Esophagus muscularis mucosa (tissue), 4 donors: ENCODE results near the gene MAT2B. TPM values are rescaled to one million over a fixed set of nuclear protein-coding genes. Genes with fewer than 3 reads are reported as not detected.

Experiments used
- DNase-seq: peaks from one replicate; pipeline ENCODE4 v3.0.0-alpha.2; 2017; ENCODE audit errors: extremely low spot score
- H3K27ac ChIP-seq, 4 donors: fragments of 200-600 bp; sonication (generic); replicated peaks in 1 of 4; 1 replicate in 3 of 4; 2 replicates in 1 of 4; pipeline ENCODE4 v1.5.1; 2016 to 2019; ENCODE audit warnings: mild to moderate bottlenecking in 1 of 4
- H3K27me3 ChIP-seq, 4 donors: fragments of 200-600 bp; sonication (generic); one replicate each; pipeline versions ENCODE4 v1.5.1 to v1.6.0; 2016 to 2019
- H3K36me3 ChIP-seq, 4 donors: fragments of 200-600 bp; sonication (generic); one replicate each; pipeline ENCODE4 v1.5.1; 2016 to 2019
- H3K4me1 ChIP-seq, 4 donors: fragments of 200-600 bp; sonication (generic); one replicate each; pipeline ENCODE4 v1.5.1; 2016 to 2019
- H3K4me3 ChIP-seq, 4 donors: fragments of 200-600 bp; sonication (generic); 1 replicate in 2 of 4; 2 replicates in 2 of 4; pipeline ENCODE4 v1.5.1; 2016 to 2019; ENCODE audit warnings: mild to moderate bottlenecking in 4 of 4, moderate library complexity in 1 of 4
- H3K9me3 ChIP-seq, 4 donors: fragments of 200-600 bp; sonication (generic); 1 replicate in 3 of 4; 2 replicates in 1 of 4; pipeline ENCODE4 v1.5.1; 2016 to 2019
- EP300 ChIP-seq: sonication (generic); formaldehyde crosslinking; IDR thresholded peaks from one replicate; pipeline ENCODE4 v1.6.1; 2017; ENCODE audit warnings: antibody characterized with exemption
- POLR2A ChIP-seq: fragments of 450-650 bp; IDR thresholded peaks from one replicate; pipeline ENCODE4 v1.6.1; 2017; ENCODE audit warnings: antibody characterized with exemption, moderate library complexity, mild to moderate bottlenecking, low read depth
- POLR2AphosphoS5 ChIP-seq, 2 donors: sonication (generic); formaldehyde crosslinking; IDR thresholded peaks; one replicate each; pipeline ENCODE4 v1.6.1; 2017; ENCODE audit warnings: antibody characterized with exemption in 2 of 2
- WGBS: methylation state at CpG from one replicate; pipeline ENCODE4 v1.1.5; 2018; 5-methylcytosine and 5-hydroxymethylcytosine counted together
- intact Hi-C: fragments of 100-400 bp; cut with DNase I; formaldehyde crosslinking; loops from one replicate; pipeline ENCODE4 v1.15.1; 2023
- total RNA-seq, 4 donors: library from RNA; depleted of rRNA; stranded (reverse); fragments of >200 nt; gene quantifications; one replicate each; pipeline versions ENCODE4 v1.1.0 to v1.2.1, GENCODE V29; 2016
- TF ChIP-seq, protein P1 (sequence below), 3 experiments: fragments of 200-600 bp in 2 of 3; fragments of 450-650 bp in 1 of 3; sonication (generic) in 2 of 3; IDR thresholded peaks; one replicate each; pipeline ENCODE4 v1.5.1; 2017 to 2019; ENCODE audit warnings: antibody characterized with exemption in 3 of 3, mild to moderate bottlenecking in 2 of 3, moderate library complexity in 1 of 3

Gene MAT2B
- total RNA-seq, 4 donors from 2014 or later, result 42.5 to 60.8 (median 52.5) TPM

- DNase-seq, result no peak
- no peak overlapping the region for H3K27ac ChIP-seq
- H3K9me3 ChIP-seq, result no peaks in the 10 kb centered on the region
- peaks cover 0 to 17% (median 13%) of the 10 kb centered on the region in 4 donors for H3K4me1 ChIP-seq
- intact Hi-C loops, result no loop called here
- no peaks in the 10 kb centered on the region for H3K27me3 ChIP-seq
- no peaks in the 10 kb centered on the region for H3K36me3 ChIP-seq
- no peak overlapping the region for H3K4me3 ChIP-seq
- TF ChIP-seq POLR2AphosphoS5 (IDR thresholded peaks at IDR 0.05), result no peak
- TF ChIP-seq, protein P1, sequence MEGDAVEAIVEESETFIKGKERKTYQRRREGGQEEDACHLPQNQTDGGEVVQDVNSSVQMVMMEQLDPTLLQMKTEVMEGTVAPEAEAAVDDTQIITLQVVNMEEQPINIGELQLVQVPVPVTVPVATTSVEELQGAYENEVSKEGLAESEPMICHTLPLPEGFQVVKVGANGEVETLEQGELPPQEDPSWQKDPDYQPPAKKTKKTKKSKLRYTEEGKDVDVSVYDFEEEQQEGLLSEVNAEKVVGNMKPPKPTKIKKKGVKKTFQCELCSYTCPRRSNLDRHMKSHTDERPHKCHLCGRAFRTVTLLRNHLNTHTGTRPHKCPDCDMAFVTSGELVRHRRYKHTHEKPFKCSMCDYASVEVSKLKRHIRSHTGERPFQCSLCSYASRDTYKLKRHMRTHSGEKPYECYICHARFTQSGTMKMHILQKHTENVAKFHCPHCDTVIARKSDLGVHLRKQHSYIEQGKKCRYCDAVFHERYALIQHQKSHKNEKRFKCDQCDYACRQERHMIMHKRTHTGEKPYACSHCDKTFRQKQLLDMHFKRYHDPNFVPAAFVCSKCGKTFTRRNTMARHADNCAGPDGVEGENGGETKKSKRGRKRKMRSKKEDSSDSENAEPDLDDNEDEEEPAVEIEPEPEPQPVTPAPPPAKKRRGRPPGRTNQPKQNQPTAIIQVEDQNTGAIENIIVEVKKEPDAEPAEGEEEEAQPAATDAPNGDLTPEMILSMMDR (IDR thresholded peaks at IDR 0.05), result no peak
- no peak for TF ChIP-seq POLR2A
- TF ChIP-seq EP300, result no peak
- 89% methylated on average over 1 of the region's 1 CpG for WGBS
Observed at GRCh38 chr5:163498886-163499285, 6.5 kb upstream of the MAT2B start.

- intact Hi-C loops, result loop anchor here (5.0 kb wide), 1 partner anchor 40 kb away; the partner anchor contains the start of genes HMMR and NUDCD2
- Histone ChIP-seq H3K27ac (peak overlapping the region; percentile 92 to 98 (median 97)), H3K4me3 (peak overlapping the region; percentile 35 to 87 (median 74)), H3K27me3 (no peaks in the 10 kb centered on the region), H3K36me3 (no peaks in the 10 kb centered on the region), H3K9me3 (no peaks in the 10 kb centered on the region), H3K4me1 (peaks cover 1 to 38% (median 31%) of the 10 kb centered on the region in 4 donors)
- no peak for TF ChIP-seq EP300
- no peak for TF ChIP-seq POLR2AphosphoS5 (IDR thresholded peaks at IDR 0.05)
- no peak for TF ChIP-seq POLR2A
- TF ChIP-seq, protein P1 (IDR thresholded peaks at IDR 0.05), result no peak
- 54% methylated on average over 8 of the region's 8 CpGs for WGBS
- no peak for DNase-seq
Observed at GRCh38 chr5:163502521-163502920, 2.9 kb upstream of the MAT2B start.

- Histone ChIP-seq H3K4me1 (peaks cover 10 to 47% (median 39%) of the 10 kb centered on the region in 4 donors), H3K27ac (peak overlapping the region; percentile 92 to 98 (median 97)), H3K27me3 (no peaks in the 10 kb centered on the region), H3K9me3 (no peaks in the 10 kb centered on the region), H3K36me3 (no peaks in the 10 kb centered on the region), H3K4me3 (peak overlapping the region; percentile 65 to 87 (median 83))
- peak; percentile 95 for DNase-seq
- intact Hi-C loops, result loop anchor here (5.0 kb wide), 1 partner anchor 41 kb away; the partner anchor contains the start of genes HMMR and NUDCD2
- WGBS, result 1% methylated on average over 17 of the region's 17 CpGs
- TF ChIP-seq, protein P1 (IDR thresholded peaks at IDR 0.05), result peak; percentile 28 to 46 (median 33)
- TF ChIP-seq EP300 (no peak), POLR2AphosphoS5 (IDR thresholded peaks at IDR 0.05) (peak; percentile 74 to 76), POLR2A (no peak)
Observed at GRCh38 chr5:163503106-163504078, 2.0 kb upstream of the MAT2B start.

DNA sequence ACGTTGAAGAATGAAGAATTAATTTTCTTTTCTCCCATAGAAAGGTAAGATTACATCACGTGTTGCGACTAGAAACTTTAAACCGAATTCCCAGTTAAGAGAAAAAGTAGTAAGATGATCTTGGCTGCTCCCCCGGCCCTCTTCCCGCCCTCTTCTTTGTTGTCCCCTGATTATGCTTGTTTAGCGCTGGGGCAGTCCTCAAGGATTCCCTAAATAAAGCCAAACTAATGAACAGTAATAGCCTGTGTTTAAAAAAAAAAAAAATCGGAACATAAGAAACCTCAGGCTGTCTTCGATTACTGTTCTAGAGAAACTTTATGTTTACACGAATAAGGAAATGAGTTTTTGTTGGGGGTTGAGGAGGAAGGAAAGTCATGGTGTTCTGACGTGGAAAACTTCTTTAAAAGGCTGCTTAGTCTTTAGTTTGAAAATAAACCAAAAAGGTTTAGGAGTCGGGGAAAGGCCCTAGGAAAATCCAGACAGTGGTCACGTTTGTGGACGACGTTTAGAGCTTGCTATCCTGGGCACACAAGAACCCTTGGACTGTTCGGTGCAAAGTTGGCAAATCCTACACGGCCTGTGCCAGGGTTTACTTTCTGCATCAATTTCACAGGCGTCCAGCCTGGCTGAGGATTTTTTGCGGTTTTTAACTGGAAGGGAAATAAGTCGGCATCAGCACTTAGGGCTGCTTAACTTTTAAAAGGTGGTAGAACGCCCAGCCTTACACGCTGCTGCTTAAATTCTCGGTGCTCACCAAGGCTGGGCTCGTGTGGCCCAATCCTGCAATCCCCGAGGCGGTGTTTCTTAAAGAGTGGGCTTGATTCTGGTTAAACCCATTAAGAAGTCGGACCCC, 1.1 kb upstream of the MAT2B start:
- Histone ChIP-seq H3K4me1 (peaks cover 19 to 54% (median 48%) of the 10 kb centered on the region in 4 donors), H3K4me3 (peak overlapping the region; percentile 65 to 87 (median 83)), H3K27me3 (no peaks in the 10 kb centered on the region), H3K36me3 (no peaks in the 10 kb centered on the region), H3K27ac (peak overlapping the region; percentile 92 to 98 (median 97)), H3K9me3 (no peaks in the 10 kb centered on the region)
- DNase-seq, result no peak
- WGBS, result under 1% methylated on average over 27 of the region's 27 CpGs
- TF ChIP-seq POLR2A (no peak), POLR2AphosphoS5 (IDR thresholded peaks at IDR 0.05) (peak in 1 of 2 donors; percentile 51), EP300 (no peak)
- TF ChIP-seq, protein P1 (IDR thresholded peaks at IDR 0.05), result no peak
- intact Hi-C loops, result loop anchor here (5.0 kb wide), 1 partner anchor 42 kb away; the partner anchor contains the start of genes HMMR and NUDCD2
